ENCODE results near the gene PTPRB.
A peak's percentile ranks its signal among the peaks of the same experiment; 100 is the strongest.

PTPRB gene

DNA sequence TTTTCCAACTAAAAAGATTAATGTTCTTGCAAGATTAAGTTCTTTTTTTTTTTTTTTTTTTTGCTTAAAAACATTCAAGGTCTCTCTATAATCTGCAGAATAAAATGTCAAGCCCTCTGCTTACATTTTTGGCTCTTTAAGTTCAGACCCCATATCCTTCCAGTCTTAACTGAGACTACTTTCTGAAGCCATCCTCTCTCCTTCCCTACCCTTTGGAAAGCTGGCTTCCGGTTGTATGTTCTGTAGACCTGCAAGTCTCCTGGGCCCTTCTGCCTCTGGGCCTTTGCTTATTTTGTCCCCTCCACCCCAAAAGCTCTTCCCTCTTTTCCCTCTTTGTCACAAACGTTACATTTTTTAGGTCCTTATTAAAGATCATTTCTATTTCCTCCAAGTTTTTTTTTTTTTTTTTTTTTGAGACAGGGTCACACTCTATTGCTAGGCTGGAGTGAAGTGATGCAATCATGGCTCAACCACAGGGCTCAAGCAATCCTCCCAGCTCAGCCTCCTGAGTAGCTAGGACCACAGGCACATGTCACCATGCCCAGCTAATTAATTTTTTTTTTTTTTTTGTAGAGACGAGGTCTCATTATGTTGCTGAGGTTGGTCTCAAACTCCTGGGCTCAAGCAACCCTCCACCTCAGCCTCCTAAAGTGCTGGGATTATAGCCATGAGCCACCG is 46.5 kb downstream of the PTPRB start:
- no peak for DNase-seq

DNA sequence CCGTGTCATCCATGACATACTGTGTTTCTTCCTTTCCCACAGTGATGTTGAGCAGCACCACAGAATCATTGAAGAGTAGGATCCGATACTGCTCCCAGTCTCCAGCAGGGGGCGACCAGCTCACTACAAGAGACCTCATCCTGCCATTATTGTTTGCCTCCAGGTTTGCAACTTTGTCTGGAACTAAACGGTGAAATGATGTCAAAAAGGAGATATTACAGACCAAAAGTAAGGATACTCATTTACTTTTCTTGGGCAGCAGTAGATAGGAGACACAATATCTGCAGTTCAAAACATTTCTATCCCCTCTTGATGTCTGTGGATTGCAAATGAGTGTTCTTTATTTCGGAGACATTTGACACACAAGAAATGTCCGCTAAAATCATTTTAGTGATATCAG is 47.2 kb downstream of the PTPRB start:
- DNase-seq: peak; percentile 27 to 55

DNA sequence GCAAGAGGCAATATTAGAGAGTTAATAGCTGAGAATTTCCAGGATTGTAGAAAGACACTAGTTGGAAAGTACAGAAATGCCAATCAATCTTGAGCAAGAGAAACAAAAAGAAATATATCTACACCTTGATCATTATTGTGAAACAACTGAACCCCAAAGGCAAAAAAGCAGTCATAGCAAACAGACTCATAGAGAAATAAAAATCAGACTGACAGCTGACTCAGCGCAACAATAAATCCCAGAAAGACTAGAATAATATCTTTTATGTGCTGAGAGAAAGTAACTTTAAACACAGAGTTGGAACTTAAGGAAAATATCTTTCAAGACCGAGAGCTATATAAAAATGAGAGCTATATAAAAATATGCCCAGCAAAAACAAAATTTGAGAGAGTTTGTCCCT is 52.9 kb downstream of the PTPRB start:
- DNase-seq: no peak

DNA sequence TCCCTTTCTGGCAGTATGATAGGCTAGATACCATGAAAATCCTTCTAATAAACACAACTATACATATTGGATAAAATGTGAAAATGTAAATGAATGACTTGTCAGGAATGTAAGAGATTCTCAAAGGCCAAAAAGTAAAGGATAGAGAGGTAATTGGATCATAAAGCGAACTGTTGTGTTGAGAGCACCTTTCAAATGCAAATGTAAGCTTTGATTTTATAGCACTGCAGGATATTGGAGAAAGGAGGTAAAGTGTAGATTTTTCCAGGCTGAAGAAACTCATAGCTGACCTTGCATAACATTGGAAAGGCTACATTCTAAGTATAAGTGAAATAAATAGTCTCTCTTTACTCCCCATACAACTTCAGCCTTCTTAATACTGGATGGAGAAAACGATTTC is 54.0 kb downstream of the PTPRB start:
- no peak for DNase-seq

DNA sequence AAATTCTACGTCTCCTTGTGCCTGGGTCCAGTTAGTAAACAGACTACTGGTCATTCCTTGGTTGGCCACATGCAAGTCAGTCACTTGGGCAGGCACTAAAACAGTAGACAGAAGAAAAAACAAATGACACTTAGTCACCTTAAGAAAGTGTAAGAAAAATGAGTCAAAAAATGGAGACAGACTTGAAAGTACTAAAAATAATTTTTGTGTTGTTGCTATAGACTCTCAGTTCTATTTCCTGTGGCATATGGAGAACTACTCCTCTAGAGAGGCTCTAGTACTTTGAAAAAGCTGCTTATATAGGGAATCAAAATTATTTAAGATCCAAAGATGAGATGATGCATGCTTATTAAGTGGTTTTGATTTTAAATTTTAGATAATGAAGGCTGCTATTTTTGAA is 56.0 kb downstream of the PTPRB start:
- no peak for DNase-seq

DNA sequence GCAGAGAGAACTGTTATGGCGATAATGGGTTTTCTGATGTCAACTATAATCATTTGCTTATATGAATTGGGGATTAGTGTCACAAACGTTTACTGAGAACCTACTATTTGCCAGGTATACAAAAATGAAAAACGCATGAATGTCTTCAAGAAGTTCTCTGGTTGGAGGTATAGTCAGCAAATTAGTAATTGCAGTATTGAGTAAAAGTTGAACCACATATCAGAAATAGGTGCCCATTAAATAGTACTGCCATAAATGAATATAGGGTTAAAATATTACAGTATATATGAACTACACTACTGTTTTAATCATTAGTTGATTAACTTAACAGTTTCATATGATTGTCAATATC is 60.0 kb downstream of the PTPRB start:
- no peak for DNase-seq

DNA sequence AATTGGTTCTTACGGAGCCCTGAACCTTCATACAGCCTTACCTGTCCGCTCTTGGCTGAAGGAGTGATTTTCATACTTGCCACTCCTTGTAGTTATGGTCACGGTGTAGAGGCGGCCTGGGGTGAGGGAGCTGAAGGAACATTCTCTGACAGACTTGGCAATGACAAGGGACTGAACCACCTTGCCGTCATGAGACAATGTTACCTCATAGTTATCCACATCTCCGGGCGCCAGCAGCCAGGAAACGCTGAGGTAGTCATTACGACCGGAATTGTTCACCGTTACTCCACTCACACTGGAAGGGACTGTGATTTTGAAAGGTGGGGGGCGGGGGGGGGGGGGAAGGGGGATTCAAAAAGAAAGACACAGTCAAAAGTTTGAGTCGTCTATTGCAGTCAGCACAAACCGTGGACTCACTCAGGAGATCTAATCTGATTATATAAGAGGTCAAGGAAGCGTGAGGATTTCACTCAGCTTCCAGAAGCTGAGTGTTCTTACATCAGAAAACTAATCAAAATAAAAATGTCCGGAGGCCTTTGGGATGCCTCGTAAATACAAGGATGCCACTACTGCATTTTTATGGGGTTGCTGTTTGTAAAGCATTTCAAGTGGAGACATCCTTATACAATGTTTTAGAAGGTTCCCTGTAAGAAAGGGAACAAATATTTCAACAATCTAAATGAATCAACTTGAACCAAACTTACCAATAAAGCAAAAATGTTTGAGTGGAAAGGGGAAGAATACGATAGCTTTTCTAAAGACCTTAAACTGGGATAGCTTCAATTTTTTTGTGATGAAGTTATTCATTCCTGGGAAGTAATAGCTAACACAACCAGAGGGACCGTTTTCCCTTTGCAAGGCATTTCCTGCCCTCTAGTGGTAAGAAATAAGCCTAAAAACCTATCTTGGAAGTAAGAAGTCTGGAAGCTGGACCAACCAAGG is 60.6 kb downstream of the PTPRB start:
- DNase-seq: peak; percentile 35 to 78

DNA sequence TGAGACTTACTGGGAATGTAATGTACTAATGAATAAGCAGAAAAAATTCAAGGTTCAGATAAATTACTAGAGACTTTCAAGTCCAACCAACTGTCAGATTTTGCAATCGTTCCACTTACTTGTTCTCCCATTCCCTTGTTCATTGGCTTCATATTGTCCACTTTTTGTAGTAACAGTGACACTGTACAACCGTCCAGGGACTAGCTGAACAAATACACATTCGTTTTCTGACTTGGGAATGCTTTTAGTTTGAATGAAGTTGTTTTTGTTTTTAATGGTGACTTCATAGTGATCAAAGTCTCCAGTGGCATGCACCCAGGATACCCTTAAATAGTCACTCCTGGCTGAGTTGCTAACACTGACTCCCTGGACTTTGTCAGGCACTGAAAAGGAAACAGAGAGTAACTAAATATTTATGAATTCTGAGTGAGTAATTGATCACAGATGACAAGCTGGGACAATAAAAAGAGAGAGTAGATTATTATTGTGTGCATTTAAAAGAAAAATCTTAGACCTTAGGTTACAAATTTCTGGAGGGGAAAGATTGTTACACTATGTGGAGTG is 65.4 kb downstream of the PTPRB start:
- no peak for DNase-seq

DNA sequence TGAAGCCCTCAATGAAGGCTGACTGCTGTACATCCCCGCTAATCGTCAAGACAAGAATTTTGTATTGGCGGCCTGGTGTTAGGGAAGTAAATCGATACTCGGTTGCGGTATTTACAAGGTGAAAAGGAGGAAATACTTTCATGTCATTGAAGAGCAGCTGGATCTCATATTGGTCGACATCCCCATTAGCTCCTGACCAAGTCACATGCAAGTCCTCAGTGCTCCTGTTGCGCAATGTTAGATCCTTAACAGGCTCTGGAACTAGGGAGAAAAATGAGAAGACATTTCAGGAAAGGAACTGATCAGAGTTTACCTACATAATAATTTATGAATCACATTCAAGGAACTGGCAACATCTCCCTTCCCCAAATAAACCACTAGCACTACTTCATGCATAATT is 66.2 kb downstream of the PTPRB start:
- DNase-seq: no peak

DNA sequence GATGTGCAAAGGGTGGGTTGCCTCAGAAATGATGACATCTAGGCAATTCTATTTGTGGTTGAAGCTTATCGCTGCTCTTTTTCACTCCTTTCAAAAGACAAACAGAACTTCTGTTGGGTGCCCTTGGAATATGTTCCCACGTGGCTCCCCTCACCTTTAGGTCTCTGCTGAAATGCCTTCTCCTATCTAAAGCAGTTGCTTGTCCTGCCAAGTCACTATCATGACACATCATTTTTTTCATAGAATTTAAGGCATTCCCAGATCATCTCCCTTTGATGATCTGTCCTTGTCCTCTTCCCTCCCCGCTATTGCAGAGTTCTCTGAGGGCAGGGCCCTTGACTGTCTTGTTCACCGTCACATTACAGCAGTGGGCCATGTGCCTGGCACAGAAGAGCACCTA is 75.7 kb downstream of the PTPRB start:
- DNase-seq: no peak

DNA sequence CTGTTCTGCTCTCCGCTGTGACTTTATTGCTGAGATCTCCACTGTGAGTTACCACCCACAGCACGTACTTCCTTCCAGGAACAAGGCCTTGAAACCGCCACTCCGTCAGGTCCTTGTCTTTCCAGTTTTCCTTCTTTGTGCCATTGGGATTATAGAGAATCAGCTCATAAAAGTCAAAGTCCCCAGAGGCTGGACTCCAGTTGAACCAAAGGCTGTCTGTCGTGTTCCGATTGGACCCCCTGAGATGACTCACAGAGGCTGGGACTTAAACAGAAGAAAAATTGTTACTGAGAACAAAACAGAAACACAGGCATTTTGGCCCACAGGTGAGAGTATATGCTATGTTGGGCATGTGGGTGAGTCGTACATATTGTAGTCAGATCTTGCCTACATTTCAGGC is 76.6 kb downstream of the PTPRB start:
- no peak for DNase-seq

DNA sequence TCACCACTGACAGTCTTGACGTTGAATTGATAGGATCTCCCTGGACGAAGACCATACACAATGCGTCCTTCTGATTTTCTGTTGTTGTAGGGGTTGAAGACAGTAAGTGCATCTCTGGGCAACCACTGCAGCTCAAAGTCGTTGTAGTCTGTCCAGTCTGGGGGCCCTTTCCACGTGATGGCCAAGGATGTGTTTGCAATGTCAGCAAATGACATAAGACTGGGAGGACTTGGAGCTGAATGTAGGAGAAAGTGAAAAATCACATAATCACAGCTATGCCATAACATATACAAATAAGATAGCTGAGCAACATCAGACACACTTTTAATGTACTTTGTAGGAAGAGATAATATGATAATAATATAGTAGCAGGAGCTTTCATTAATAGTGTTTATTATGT is 77.8 kb downstream of the PTPRB start:
- DNase-seq: no peak

DNA sequence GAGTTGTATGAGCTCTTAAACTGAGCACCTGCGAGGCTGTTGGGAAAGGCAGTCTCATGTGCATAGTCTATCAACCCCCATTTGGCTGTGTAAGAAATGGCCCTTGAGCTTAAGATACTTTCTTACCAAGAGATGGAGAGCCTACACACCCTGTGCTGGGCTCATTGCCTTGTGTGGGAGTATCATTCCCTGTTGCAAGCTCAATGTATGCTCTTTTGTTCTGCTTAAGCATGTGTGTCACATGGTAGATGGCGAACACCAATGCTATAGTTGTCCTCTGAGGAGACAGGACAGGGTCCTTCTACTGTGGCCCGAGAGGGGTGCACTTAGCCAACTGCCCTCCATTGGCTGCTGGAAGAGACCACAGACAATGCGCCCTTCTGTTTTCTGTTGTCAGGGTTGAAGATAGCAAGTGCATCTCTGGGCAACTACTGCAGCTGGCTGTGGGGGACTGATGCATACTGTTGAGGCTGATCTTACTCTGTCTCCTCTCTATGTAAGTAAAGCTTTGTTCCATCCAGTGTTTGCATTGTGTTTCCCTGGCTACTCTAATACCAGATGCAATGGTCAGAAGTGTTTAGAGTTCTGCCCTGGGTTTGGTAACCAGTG is 79.5 kb downstream of the PTPRB start:
- DNase-seq: no peak

DNA sequence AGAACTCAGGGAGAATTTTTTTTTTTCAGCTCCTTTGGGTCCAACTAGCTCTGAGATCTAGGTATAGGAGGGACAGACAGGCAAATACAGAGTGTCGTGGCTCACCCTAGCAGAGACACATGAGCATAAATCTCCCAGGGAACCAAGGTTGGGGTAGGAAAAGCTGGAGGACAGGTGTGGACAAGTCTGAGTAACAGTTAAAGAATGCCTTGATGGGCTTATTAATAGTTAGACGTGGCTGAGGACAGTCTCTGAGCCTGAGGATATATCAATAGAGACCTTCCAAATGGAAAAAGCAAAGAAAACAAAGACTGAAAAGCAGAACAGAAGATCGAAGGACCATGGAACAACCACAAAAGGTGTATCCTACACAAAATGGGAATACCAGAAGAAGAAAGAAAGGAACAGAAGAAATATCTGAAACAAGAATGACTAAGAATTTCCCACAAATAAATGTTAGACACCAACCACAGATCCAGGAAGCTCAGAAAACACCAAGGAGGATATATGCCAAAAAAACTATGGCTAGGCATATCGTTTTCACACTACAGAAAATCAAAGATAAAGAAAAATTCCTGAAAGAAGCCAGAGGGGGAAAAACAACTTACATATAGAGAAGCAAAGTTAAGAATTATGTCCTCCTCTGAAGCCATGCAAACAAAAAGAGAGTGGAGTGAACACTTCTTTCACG is 80.9 kb downstream of the PTPRB start:
- DNase-seq: no peak

DNA sequence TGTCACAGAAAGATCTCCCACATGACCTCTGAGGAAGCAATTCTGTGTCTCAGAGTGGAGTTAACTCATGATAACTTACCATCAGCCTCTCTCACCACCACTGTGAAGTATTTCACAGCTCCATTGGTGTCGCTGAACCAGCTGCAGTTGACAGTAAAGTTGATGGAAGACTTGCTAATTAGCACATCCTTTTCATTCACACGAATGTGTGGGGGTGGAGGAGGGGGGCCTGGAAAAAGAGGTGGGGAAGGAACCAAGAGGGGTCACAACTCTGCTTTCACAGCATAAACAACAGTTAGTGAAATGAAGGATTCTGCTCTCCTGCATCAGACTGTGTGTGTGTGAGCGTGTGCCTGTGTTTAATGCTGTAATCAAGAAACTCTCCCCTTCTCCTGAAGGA is 82.1 kb downstream of the PTPRB start:
- DNase-seq: no peak

DNA sequence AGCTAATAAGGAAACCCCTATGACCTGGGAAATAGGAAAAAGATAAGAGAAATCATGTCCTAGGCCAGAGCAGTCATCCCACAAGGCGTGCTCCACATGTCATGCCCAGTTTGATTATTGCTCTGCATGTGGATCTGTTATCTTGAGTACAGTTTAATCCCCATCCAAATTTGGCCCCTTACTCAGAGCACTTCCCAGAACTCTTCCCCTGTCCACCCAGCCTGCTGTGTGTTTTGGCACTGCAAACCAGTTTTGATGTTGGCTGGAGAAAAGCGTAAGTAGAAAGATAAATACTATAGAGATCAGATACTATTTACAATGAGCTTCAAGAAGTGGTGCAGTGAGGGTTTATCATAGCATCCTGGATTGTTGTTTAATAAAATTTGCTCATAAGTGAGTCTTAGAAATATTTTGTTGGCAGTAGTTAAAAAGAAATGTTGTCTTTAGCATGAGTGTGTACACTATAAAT is 83.8 kb downstream of the PTPRB start:
- DNase-seq: no peak

DNA sequence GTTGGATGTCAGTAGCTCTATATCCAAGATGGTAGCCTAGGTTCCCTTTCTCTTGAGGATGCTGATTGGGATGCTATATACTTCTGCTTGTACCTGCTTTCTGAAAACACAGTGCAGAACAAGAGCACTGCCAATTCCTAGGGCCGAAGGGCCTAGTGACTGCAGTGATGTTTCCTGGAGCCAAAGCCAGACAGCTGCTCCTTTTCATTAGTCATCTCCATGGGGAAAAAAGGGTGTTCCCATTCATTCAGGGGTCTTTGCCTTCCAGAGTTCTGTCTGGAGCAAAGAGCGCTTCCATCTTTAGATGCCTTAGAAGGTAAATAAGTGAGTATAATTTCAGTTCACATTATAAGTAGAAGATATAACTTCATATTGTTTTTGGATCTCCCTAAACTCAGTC is 85.5 kb downstream of the PTPRB start:
- DNase-seq: no peak

DNA sequence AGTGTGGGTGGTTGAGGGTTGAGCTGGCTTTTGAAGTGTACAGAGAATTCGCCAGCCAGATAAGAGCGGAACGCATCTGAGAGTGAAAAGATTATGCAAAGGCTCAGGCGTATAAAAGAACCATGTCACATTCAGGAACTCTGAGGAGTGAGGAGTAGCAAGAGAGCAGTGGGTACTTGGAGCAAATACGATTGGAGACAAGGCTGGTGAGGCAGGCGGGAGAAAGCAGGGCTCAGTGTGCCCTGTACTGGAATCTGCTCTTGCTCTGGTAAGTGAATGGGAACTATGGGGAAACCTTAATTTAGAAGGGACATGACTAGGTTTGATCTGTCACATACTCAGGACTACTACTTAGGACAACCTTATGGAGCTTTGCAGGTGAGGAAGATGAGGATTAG is 87.0 kb downstream of the PTPRB start:
- DNase-seq: no peak

DNA sequence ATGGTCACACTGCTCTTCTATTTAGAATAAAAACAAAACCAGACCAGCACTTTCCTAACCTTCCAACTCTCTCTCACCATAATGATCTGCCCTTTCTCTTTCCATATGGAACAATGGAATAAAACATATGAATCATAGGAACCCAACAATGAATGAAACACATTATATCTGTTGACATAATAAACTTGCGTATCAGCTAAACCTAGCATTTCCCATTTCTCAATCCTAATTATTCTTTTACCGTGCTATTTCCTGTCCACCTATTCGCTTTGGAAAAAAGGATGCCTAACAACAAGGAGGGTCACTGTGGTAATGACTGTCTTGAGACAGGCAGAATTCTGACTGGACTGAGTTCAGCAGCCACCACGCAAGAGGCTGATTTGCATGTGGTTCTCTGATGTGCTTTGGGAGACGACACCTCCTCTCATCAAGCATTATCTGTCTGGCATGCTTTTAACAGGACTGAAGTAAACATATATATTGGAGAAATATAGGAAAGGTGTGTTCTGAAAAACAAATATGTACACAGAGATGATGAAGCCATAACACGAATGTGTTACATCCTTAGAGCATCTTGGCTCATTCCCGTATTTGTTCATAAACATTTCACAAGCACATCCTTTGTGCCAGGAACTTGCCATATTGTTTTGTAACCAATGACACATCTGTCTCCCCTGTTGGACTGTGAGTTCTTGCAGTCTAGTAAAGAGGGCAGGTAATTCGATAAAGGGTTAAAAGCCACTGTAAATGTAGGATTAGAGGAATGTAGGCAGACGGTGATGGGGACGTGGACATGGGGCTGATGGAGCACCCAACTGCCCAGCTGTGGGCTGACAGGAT is 87.7 kb downstream of the PTPRB start:
- no peak for DNase-seq

DNA sequence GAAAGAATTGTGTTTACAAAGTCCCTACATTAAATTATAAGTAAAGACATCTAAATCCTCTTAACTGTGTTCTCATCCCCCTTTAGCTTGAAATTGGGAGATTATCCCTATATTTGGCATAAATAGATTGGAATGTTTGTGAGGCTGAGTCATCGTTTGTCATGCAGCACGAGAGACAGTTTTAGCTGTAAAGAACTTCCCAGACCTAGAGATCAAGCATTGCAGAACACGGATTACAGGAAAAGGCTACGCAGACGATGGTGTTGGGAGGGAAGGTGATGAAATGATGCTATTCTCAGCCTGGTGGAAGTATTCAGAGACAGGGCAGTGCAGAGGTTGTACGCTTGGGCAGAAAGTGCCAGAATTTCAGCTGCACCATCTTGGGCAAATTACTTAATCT is 93.8 kb downstream of the PTPRB start:
- no peak for DNase-seq

DNA sequence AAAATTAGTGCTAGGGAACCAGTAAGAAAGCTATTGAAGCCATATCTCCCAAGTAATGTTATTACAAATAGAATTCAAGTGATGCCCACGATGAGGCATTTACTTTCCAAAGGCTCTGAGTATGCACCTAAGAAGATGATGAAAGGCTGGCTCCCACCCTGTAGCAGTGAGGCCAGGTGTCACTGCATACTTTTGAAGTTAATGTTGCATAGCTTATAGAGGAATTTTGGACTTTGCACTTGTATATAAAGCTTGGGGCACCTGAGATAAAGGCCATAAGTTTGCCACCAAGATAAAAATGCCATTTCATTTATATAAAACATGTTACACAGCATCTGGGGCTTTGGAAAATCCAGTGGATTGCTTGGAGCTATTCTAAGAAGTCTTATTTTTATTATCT is 96.2 kb downstream of the PTPRB start:
- no peak for DNase-seq

DNA sequence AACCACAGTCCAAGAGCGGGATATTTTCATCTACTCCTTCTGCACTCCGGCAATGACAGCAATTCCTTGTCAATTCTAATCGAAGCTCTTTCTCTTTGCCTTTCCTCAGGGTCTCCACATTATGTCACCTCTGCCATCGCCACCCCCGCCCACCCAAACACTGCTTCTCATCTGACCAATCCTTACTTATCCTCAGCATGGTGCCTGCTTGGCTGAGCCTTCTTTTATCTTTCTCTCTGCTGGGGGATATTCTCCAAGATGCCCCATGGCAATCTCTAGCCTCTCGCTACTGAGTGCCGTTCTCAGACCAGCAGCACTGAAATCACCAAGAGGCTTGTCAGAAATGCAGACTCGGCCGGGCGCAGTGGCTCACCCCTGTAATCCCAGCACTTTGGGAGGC is 100.6 kb downstream of the PTPRB start:
- no peak for DNase-seq
